Adrenal gland (tissue), 5 donors: ENCODE results near the gene FHAD1.

Experiments used
- CTCF ChIP-seq, 6 experiments: fragments of 450-650 bp in 4 of 6; fragments of 200-600 bp in 2 of 6; sonication (generic) in 1 of 6; IDR thresholded peaks; 1 replicate in 5 of 6; 2 replicates in 1 of 6; pipeline versions ENCODE4 v1.5.1 to v1.8.0; 2016 to 2021; ENCODE audit warnings: antibody characterized with exemption in 6 of 6, mild to moderate bottlenecking in 2 of 6, moderate library complexity in 1 of 6
- POLR2A ChIP-seq, 2 donors: fragments of 450-650 bp; IDR thresholded peaks; one replicate each; pipeline ENCODE4 v1.6.1; 2017; ENCODE audit warnings: antibody characterized with exemption in 2 of 2, mild to moderate bottlenecking in 2 of 2, moderate library complexity in 1 of 2
- donor health status: DM: no; HTN: no; CAD: no.

DNA sequence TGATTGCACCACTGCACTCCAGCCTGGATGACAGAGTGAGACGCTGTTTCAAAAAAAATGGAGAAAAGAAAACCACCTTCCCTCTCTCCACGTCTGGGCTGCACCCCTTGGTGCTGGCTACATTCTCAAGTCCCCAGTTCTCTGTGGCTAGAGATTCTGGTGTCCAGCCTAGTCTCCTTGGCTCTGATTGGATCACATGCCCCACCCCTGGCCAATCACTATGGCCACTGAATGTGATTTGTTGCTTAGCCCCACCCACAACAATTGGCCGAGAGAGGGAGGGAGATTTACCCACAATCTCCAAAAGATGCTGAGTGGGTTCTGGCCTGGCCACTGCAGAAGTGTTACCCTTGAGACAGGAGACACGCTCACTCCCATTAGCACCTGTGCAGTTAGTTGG, 39.4 kb downstream of the FHAD1 start:
- no peak for TF ChIP-seq POLR2A (IDR thresholded peaks at IDR 0.05)
- TF ChIP-seq CTCF (IDR thresholded peaks at IDR 0.05) = no peak
